NB4 (cell line): ENCODE measurements around the gene FAHD1.

ENCODE experiments used
- CTCF ChIP-seq: IDR thresholded peaks from one replicate; pipeline ENCODE4 v1.5.1; 2012; ENCODE audit warnings: low read depth, low read length
- MAX ChIP-seq: IDR thresholded peaks from 2 replicates; pipeline ENCODE4 v1.6.1; 2011; ENCODE audit warnings: low read depth, low read length
- MYC ChIP-seq: IDR thresholded peaks from 2 replicates; pipeline ENCODE4 v1.6.1; 2011; ENCODE audit warnings: low read depth, low read length
- POLR2A ChIP-seq: IDR thresholded peaks from 2 replicates; pipeline ENCODE4 v1.6.1; 2011; ENCODE audit warnings: mild to moderate bottlenecking; ENCODE audit not compliant: insufficient read length; ENCODE audit errors: extremely low read depth

DNA sequence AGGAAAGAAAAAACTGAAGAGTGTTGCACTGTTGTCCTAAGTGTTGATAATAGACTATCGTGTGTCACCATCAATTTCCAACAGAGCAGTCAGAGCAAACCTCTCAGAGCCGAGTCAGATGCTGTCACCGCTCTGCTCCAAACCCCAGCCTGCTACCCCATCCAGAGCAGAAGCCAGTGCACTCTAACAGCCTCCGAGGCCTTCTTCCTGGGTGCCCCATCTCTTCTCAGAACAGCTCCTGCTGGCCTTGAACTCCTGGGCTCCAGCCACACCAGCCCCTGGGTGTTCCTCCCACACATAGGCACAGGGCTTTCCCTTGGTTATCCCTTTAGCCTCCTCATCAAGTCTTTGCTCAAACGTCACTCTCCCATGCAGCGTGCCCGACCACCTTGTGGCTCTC lies 24.0 kb downstream of the FAHD1 start:
- TF ChIP-seq CTCF (no peak), POLR2A (no peak), MAX (no peak), MYC (no peak)
